CD4-positive, alpha-beta T cell treated with Interleukin-2 at 100 ng/mL for 4 hours (primary cell): ENCODE data around the gene TTLL10.

ENCODE experiments used
- DNase-seq: peaks from one replicate; pipeline ENCODE4 v3.0.0-alpha.2; 2020; ENCODE audit warnings: low spot score

Gene TTLL10

DNA sequence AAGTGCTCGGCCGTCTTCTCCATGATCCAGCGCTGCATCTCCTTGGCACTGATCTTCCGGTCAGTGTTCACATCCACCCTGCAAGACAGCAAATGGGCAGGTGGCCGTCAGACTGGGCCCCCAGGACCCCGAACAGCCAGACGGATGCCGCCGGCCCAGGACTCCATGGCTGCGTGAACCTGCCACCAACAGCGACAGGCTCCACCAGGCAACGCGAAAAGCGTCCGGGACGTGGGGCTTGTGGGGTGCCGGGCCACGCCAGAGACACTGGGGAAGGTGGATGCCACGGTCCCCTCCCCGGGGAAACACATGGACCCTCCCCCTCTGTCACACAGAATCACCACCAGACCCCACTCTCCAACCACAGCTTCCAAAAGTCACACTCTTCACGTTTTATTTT is 50.2 kb downstream of the TTLL10 start:
- no peak for DNase-seq

- no peak for DNase-seq
These were observed 51.7 kb downstream of the TTLL10 start for GRCh38 chr1:1225238-1225845.

- DNase-seq = no peak
These were observed 52.2 kb downstream of the TTLL10 start for GRCh38 chr1:1225913-1226312.

DNA sequence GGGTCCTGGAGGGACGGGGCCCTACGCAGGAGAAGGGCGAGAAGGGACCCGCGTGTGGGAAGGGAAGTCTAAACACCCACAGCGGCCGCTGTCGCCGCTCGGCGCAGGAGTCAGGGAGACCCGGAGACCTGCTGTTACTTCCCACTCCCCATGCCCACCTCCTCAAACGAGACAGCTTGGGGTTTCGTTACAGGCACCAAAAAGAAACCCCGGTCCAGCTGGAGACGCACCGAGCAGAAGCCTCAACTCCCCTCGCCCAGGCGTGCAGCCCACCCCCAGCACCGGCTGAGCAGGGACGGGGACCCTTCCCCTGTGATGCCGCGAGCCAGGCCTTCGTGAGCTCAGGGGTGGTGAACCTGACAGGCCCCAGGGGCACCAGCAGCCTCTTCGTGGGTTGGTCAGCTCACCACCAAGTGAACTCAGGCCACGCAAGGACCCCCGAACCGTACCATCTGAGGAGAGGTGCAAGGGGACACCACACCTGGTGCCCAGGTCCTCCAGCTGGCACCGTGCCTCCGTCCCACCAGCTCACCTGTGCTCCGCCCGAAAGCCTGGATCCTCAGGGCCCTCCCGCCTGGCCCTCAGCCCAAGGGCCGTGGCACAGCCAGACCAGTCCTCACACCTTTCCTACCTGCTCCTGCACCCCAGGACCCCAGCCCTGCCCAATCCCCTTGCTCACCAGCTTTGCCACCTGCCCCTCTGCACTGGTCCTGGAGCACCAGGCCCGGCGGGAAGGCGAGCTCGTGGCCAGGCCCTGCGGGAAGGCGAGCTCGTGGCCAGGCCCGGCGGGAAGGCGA is 53.1 kb downstream of the TTLL10 start:
- DNase-seq = no peak

DNA sequence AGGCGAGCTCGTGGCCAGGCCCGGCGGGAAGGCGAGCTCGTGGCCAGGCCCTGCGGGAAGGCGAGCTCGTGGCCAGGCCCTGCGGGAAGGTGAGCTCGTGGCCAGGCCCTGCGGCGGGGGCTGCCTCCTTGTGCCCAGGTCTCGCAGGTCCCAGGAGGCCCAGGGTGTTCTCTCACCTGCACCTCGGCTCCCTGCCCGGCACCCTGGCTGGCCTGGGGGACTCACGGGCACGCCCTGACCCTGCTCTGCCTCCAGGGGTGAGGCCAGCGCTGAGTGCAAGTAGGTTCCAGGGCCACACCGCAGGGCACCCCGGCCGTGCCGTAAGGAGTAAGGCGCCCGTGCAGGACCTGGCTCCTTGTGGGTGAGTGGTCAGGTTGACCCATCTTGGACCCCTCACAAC is 53.7 kb downstream of the TTLL10 start:
- no peak for DNase-seq

GRCh38 chr1:1228187-1228586 is 54.5 kb downstream of the TTLL10 start:
- DNase-seq = no peak

DNA sequence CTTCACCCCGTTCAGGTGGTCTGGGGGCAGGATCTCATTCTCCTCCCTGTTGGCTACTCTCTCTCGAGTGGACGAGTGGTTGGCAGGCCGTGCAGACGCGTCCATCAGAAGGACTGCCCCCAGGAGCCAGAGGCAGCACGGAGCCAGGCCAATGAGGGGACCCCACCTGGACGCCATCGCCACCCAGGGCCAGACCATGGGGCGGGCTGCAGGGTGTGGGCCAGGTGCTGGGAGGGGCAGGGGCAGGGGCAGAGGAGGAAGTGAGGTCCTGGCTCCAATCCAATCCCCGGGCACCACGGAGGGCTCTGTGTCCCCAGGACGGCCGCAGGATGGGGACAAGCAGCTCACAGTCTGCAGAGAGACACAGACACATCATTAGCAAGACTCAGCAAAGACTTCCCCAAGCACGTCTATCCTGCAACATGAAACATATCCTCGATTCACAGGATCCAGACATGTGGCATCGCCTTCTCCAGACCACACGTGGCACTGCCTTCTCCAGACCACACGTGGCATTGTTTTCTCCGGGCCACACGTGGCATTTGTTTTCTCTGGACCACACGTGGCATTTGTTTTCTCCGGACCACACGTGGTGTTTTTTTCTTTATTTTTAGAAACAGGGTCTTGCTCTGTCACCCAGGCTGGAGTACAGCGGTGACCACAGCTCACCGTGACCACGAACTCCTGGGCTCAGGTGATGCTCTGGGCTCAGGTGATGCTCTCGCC is 55.1 kb downstream of the TTLL10 start:
- no peak for DNase-seq

- DNase-seq = no peak
These were observed 56.1 kb downstream of the TTLL10 start for GRCh38 chr1:1229770-1230169.

DNA sequence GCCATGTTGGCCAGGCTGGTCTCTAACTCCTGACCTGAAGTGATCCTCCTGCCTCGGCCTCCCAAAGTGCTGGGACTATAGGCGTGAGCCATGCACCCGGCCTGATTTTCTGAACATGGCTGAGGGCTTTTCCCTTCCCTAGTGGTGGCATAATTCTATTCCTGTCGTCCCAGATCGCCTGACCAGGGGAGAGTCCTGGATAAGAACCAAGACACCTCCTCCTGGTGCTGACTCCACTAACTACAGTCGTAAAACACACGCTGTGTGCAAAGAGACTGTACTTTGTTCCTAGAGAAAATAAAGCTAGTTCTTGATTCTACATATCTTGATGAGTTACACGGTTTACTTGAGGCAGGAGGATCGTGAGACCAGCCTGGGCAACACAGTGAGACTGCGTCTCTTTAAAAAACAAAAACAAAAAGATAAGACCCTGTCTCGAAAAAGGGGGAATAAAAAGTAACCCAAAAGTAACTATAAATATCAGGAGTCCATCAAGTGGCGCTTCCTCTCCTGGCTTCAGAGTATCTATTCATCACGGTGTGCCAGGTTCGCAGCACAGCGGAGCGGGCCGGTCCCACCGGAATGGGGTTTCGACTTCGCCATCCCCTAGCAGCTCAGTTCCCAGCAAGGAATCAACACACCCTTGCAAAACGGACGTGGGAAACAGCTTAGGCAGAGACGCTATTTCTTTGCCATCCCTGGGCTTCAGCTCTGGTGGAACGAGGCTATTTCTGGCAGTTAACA is 57.1 kb downstream of the TTLL10 start:
- DNase-seq = no peak

- peak; percentile 97 for DNase-seq
These were observed 57.9 kb downstream of the TTLL10 start, which contains the start of gene SDF4 for GRCh38 chr1:1231400-1232207. TSS of gene SDF4 (minus strand) at chr1:1232001. CDS start at chr1:1228772, 3,229 bp downstream.

GRCh38 chr1:1232208-1232795 is 58.6 kb downstream of the TTLL10 start, which contains the start of gene B3GALT6:
TSS of gene B3GALT6 (plus strand) at chr1:1232237. CDS start at chr1:1232279, 42 bp downstream.
- DNase-seq = no peak

GRCh38 chr1:1232796-1233566 is 59.3 kb downstream of the TTLL10 start:
- no peak for DNase-seq

GRCh38 chr1:1233567-1233892 is 59.9 kb downstream of the TTLL10 start:
- no peak for DNase-seq

DNA sequence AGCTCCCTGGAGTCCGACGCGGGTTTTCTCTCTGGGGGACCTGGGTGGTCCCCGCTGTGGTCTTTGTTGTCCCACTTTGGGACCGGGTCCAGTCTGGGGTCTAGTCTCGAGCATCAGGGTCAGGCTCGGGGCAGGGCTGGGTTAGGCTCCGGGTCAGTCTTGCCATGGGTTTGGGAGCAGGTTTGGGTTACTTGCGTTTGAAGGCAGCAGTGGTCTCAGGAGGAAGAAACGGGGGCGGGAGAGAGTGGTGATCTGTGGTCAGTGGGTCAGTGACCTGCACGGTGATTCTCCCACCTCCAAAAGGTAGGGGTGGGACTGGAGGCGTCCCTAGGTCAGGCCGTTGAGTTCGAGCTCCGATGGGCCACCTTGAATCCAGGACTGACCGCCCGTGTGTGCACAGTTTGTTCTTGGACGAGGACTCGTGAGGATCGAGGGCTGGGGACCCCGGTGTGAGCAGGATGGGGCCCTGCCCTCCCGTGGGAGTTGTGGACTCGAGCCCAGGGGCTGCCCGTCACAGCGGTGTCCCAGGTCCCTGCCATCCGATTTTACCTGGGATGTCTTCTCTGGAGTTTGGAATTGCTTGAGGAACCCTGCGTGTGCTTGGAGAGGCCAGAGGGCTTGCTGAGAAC is 60.6 kb downstream of the TTLL10 start:
- DNase-seq = no peak

- no peak for DNase-seq
These were observed 61.5 kb downstream of the TTLL10 start for GRCh38 chr1:1235016-1235744.

GRCh38 chr1:1236176-1236763 is 62.6 kb downstream of the TTLL10 start:
- DNase-seq = no peak

GRCh38 chr1:1236945-1237873 is 63.5 kb downstream of the TTLL10 start:
- DNase-seq = no peak
